Measurements from ENCODE around the gene TIMM10B.

The TIMM10B gene

DNA sequence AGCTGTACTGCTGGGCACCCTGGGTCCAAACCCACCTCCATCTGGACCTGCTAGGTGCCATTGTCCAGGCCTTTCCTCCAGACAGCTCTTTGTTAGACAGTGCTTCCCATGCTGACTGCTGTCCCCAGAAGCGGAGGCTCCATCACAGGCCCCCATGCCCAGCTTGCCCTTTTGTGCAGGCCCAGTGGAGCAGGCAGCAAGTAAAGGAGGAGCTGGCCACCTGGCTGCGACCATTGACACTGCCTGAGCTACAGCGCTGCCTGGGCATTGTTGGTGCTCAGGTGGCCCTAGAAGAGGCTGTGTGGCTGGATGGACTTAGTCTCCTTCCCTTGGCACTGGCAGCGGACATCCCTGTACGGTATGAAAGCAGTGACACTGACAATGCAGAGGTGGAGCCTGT is 17.2 kb downstream of the TIMM10B start:
- TF ChIP-seq, protein P1, sequence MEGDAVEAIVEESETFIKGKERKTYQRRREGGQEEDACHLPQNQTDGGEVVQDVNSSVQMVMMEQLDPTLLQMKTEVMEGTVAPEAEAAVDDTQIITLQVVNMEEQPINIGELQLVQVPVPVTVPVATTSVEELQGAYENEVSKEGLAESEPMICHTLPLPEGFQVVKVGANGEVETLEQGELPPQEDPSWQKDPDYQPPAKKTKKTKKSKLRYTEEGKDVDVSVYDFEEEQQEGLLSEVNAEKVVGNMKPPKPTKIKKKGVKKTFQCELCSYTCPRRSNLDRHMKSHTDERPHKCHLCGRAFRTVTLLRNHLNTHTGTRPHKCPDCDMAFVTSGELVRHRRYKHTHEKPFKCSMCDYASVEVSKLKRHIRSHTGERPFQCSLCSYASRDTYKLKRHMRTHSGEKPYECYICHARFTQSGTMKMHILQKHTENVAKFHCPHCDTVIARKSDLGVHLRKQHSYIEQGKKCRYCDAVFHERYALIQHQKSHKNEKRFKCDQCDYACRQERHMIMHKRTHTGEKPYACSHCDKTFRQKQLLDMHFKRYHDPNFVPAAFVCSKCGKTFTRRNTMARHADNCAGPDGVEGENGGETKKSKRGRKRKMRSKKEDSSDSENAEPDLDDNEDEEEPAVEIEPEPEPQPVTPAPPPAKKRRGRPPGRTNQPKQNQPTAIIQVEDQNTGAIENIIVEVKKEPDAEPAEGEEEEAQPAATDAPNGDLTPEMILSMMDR (IDR thresholded peaks at IDR 0.05; ENCODE audit: insufficient read depth, low read length, poor library complexity, severe bottlenecking): no peak
- no peak for TF ChIP-seq EZH2phosphoT487 (conservative IDR thresholded peaks at IDR 0.05; ENCODE audit: low read length)
- Histone ChIP-seq H3K4me3 (ENCODE audit: insufficient read depth, low read length, poor library complexity, severe bottlenecking) (no peak overlapping the region), H3K4me2 (ENCODE audit: low read depth, low read length, poor library complexity, severe bottlenecking) (no peak overlapping the region), H3F3A (ENCODE audit: insufficient read depth) (no peaks in the 10 kb centered on the region), H3K27me3 (ENCODE audit: low read length) (no peaks in the 10 kb centered on the region), H3K79me2 (ENCODE audit: insufficient read depth, low read length) (0 out of 2 replicates have a peak, but pooled peaks cover 5% of the 10 kb centered on the region), H3K27ac (ENCODE audit: low read depth, low read length) (no peak overlapping the region), H3K9me2 (replicated peaks; ENCODE audit: insufficient read depth, low read length) (no peaks in the 10 kb centered on the region), H3K9ac (ENCODE audit: low read length) (no peak overlapping the region), H3K36me3 (ENCODE audit: low read length) (peaks cover 9% of the 10 kb centered on the region; the same call in 1 of the 2 replicates), H2AFZ (ENCODE audit: low read depth, low read length, severe bottlenecking) (no peak overlapping the region), H4K20me1 (ENCODE audit: low read depth, low read length) (no peaks in the 10 kb centered on the region), H3K9me3 (ENCODE audit: insufficient read depth, low read length) (no peaks in the 10 kb centered on the region)

DNA sequence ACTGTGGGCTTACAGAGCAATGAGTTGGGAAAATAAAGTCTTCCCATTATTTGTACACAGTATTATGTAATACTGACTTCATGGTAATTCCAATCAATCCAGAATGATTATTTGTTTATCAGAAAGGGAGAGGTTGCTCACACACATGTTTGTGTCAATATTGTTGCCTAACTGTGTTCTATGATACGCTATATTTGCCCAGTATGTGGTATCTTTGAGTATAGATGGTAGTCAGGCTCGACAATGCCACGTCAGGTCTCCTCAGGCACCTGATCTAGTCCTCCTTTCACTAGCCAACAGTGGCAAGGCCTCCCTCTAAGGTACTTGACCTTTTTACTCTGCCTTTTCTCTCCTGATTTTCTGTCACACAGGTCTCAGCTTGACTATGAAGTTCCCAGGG is 21.1 kb downstream of the TIMM10B start:
- H3K27ac ChIP-seq (ENCODE audit: low read depth, low read length): no peak overlapping the region
- H2AFZ ChIP-seq (ENCODE audit: low read depth, low read length, severe bottlenecking): no peak overlapping the region
- no peaks in the 10 kb centered on the region for H3K79me2 ChIP-seq (ENCODE audit: insufficient read depth, low read length)
- no peaks in the 10 kb centered on the region for H3K27me3 ChIP-seq (ENCODE audit: low read length)
- no peaks in the 10 kb centered on the region for H3F3A ChIP-seq (ENCODE audit: insufficient read depth)
- no peaks in the 10 kb centered on the region for H3K9me2 ChIP-seq (replicated peaks; ENCODE audit: insufficient read depth, low read length)
- H3K4me2 ChIP-seq (ENCODE audit: low read depth, low read length, poor library complexity, severe bottlenecking): no peak overlapping the region
- no peaks in the 10 kb centered on the region for H3K9me3 ChIP-seq (ENCODE audit: insufficient read depth, low read length)
- H4K20me1 ChIP-seq (ENCODE audit: low read depth, low read length): no peaks in the 10 kb centered on the region
- peaks cover 11% of the 10 kb centered on the region; the same call in 1 of the 2 replicates for H3K36me3 ChIP-seq (ENCODE audit: low read length)
- H3K4me3 ChIP-seq (ENCODE audit: insufficient read depth, low read length, poor library complexity, severe bottlenecking): no peak overlapping the region
- no peak overlapping the region for H3K9ac ChIP-seq (ENCODE audit: low read length)
- TF ChIP-seq, protein P1 (IDR thresholded peaks at IDR 0.05; ENCODE audit: insufficient read depth, low read length, poor library complexity, severe bottlenecking): no peak
- TF ChIP-seq EZH2phosphoT487 (conservative IDR thresholded peaks at IDR 0.05; ENCODE audit: low read length): no peak

DNA sequence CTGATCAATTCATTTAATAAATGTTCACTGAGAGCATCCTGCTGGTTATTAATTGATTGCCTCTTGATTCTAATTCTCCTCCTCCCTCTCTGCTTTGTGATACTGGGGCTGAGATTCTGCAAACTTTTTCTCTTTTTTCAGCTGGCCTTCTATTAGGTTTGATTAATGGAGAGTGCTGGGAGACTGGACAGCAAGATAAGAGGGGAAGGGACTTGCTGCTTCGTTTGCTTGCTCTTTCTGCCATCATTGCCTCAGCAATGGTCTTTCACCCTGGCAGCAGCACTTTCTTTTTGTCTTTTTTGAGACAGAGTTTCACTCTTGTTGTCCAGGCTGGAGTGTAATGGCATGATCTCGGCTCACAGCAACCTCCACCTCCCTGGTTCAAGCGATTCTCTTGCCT is 22.9 kb downstream of the TIMM10B start:
- Histone ChIP-seq H3K4me3 (ENCODE audit: insufficient read depth, low read length, poor library complexity, severe bottlenecking) (no peak overlapping the region), H3K27me3 (ENCODE audit: low read length) (no peaks in the 10 kb centered on the region), H4K20me1 (ENCODE audit: low read depth, low read length) (no peaks in the 10 kb centered on the region), H3K36me3 (ENCODE audit: low read length) (peaks cover 13% of the 10 kb centered on the region; the same call in 1 of the 2 replicates), H3K4me2 (ENCODE audit: low read depth, low read length, poor library complexity, severe bottlenecking) (no peak overlapping the region), H3K9me2 (replicated peaks; ENCODE audit: insufficient read depth, low read length) (no peaks in the 10 kb centered on the region), H3K27ac (ENCODE audit: low read depth, low read length) (no peak overlapping the region), H3K79me2 (ENCODE audit: insufficient read depth, low read length) (no peaks in the 10 kb centered on the region), H2AFZ (ENCODE audit: low read depth, low read length, severe bottlenecking) (no peak overlapping the region), H3K9me3 (ENCODE audit: insufficient read depth, low read length) (no peaks in the 10 kb centered on the region), H3K9ac (ENCODE audit: low read length) (no peak overlapping the region), H3F3A (ENCODE audit: insufficient read depth) (no peaks in the 10 kb centered on the region)
- TF ChIP-seq EZH2phosphoT487 (conservative IDR thresholded peaks at IDR 0.05; ENCODE audit: low read length): no peak
- TF ChIP-seq, protein P1 (IDR thresholded peaks at IDR 0.05; ENCODE audit: insufficient read depth, low read length, poor library complexity, severe bottlenecking): no peak
